ENCODE results near the gene CAMK2N2. TPM values are rescaled to one million over a fixed set of nuclear protein-coding genes. Genes with fewer than 3 reads are reported as not detected.
A peak's percentile ranks its signal among the peaks of the same experiment; 100 is the strongest.

The CAMK2N2 gene
- total RNA-seq, 1 experiment from 2014 or later: 5.7 TPM

- Histone ChIP-seq H3K36me3 (ENCODE audit: control insufficient read depth, insufficient read depth, low read length) (no peaks in the 10 kb centered on the region), H3K9me3 (ENCODE audit: control insufficient read depth, insufficient read depth, low read depth, low read length) (no peaks in the 10 kb centered on the region), H3K27ac (ENCODE audit: low read length) (no peak within 1 kb of the TSS), H3K4me3 (ENCODE audit: low read depth in 2 of 2, low read length in 2 of 2) (no peak within 1 kb of the TSS), H3K4me1 (ENCODE audit: control insufficient read depth, insufficient read depth, low read length) (no peaks in the 10 kb centered on the region), H3K27me3 (ENCODE audit: control insufficient read depth, insufficient read depth, low read length) (peaks cover 6% of the 10 kb centered on the region; the same call in 1 of the 2 replicates)
- no peak for TF ChIP-seq SIN3A (IDR thresholded peaks at IDR 0.05; ENCODE audit: borderline replicate concordance, insufficient read depth, low read depth, low read length)
- no peak for TF ChIP-seq TCF7L2 (IDR thresholded peaks at IDR 0.05; ENCODE audit: low read depth, low read length)
- TF ChIP-seq POLR2AphosphoS5 (IDR thresholded peaks at IDR 0.05; ENCODE audit: low read depth, low read length): no peak
- no peak for TF ChIP-seq REST (IDR thresholded peaks at IDR 0.05; ENCODE audit: insufficient read depth in 1 of 2, low read depth in 2 of 2, low read length in 1 of 2)
- no peak for TF ChIP-seq CTCF (IDR thresholded peaks at IDR 0.05)
- DNase-seq (ENCODE audit: low read depth, low spot score) (no peak), ATAC-seq (peak; percentile 28; the same call in 1 of the 2 replicates)
- intact Hi-C loops (cut with micrococcal nuclease; ENCODE audit: unreplicated experiment): no loop called here
- CTCF ChIA-PET: interaction anchor here (0.6 kb wide), 1 partner anchor 250 kb away, joined by 4 read pairs; no protein-coding TSS in a partner anchor
- BruUV-seq (replicated peaks): no TSS peak
- POLR2A ChIA-PET: no interaction called here
- in situ Hi-C loops (cut with HindIII; ENCODE audit: low pct_unique_long_range_greater_than_20kb, low sequenced_read_pairs): no loop called here
Measured at GRCh38 chr3:184275961-184276910, 14.9 kb upstream of the CAMK2N2 start, which contains the start of gene ECE2. Gene ECE2, plus strand, starts transcription at chr3:184276022. Its CDS starts 132 bp downstream, at chr3:184276154.

- no peak overlapping the region for H3K27ac ChIP-seq (ENCODE audit: low read length)
- POLR2A ChIA-PET: no interaction called here
- in situ Hi-C loops (cut with HindIII; ENCODE audit: low pct_unique_long_range_greater_than_20kb, low sequenced_read_pairs) (no loop called here), intact Hi-C loops (cut with micrococcal nuclease; ENCODE audit: unreplicated experiment) (no loop called here)
- no peaks in the 10 kb centered on the region for H3K36me3 ChIP-seq (ENCODE audit: control insufficient read depth, insufficient read depth, low read length)
- no peaks in the 10 kb centered on the region for H3K9me3 ChIP-seq (ENCODE audit: control insufficient read depth, insufficient read depth, low read depth, low read length)
- CTCF ChIA-PET: no interaction called here
- TF ChIP-seq TCF7L2 (IDR thresholded peaks at IDR 0.05; ENCODE audit: low read depth, low read length) (no peak), POLR2AphosphoS5 (IDR thresholded peaks at IDR 0.05; ENCODE audit: low read depth, low read length) (no peak)
- no peaks in the 10 kb centered on the region for H3K4me1 ChIP-seq (ENCODE audit: control insufficient read depth, insufficient read depth, low read length)
- peaks cover 6% of the 10 kb centered on the region; the same call in 1 of the 2 replicates for H3K27me3 ChIP-seq (ENCODE audit: control insufficient read depth, insufficient read depth, low read length)
- H3K4me3 ChIP-seq (ENCODE audit: low read depth in 2 of 2, low read length in 2 of 2): no peak overlapping the region
- DNase-seq (ENCODE audit: low read depth, low spot score) (no peak), ATAC-seq (peak; percentile 35; the same call in 1 of the 2 replicates)
- BruUV-seq (replicated peaks): no TSS peak
Measured at GRCh38 chr3:184275381-184275701, 14.0 kb upstream of the CAMK2N2 start.
